OCI-LY1 (cell line): ENCODE results near the gene TBC1D22B.

Source experiments
- H2AFZ ChIP-seq: fragments of 200-600 bp; sonication (generic), shearing (Covaris generic); 2 replicates; pipeline ENCODE4 v1.6.0; 2014; ENCODE audit warnings: antibody characterized with exemption, mild to moderate bottlenecking, low read length
- H3F3A ChIP-seq: fragments of 200-600 bp; sonication (generic), shearing (Covaris generic); 2 replicates; pipeline ENCODE4 v1.6.0; 2014; ENCODE audit warnings: mild to moderate bottlenecking, antibody characterized with exemption, low read length, moderate library complexity; ENCODE audit not compliant: insufficient read depth
- H3K27ac ChIP-seq: fragments of 200-600 bp; sonication (generic); 2 replicates; pipeline ENCODE4 v1.5.1; 2014; ENCODE audit warnings: low read length, mixed run types, mild to moderate bottlenecking, low read depth; ENCODE audit not compliant: poor library complexity, severe bottlenecking
- H3K27me3 ChIP-seq: fragments of 200-600 bp; sonication (generic); 2 replicates; pipeline ENCODE4 v1.6.0; 2014; ENCODE audit warnings: antibody characterized with exemption, mild to moderate bottlenecking, low read length, moderate library complexity; ENCODE audit not compliant: insufficient read depth
- H3K36me3 ChIP-seq: fragments of 200-600 bp; sonication (generic); 2 replicates; pipeline ENCODE4 v1.6.1; 2014; ENCODE audit warnings: mild to moderate bottlenecking, antibody characterized with exemption, low read length, moderate library complexity, mixed read lengths; ENCODE audit not compliant: insufficient read depth
- H3K4me1 ChIP-seq: fragments of 200-600 bp; sonication (generic); 2 replicates; pipeline ENCODE4 v1.5.1; 2014; ENCODE audit warnings: mild to moderate bottlenecking, low read length, moderate library complexity; ENCODE audit not compliant: insufficient read depth, severe bottlenecking
- H3K4me2 ChIP-seq: fragments of 200-600 bp; sonication (generic), shearing (Covaris generic); 2 replicates; pipeline ENCODE4 v1.6.1; 2014; ENCODE audit warnings: low read length
- H3K4me3 ChIP-seq: fragments of 200-600 bp; sonication (generic); 2 replicates; pipeline ENCODE4 v1.5.1; 2014; ENCODE audit warnings: low read length, low read depth, mild to moderate bottlenecking, mixed read lengths; ENCODE audit not compliant: poor library complexity, severe bottlenecking
- H3K79me2 ChIP-seq: fragments of 200-600 bp; shearing (Covaris generic); 2 replicates; pipeline ENCODE4 v1.6.1; 2016; ENCODE audit warnings: mixed run types, low read length, mixed read lengths; ENCODE audit not compliant: insufficient read depth
- H3K9ac ChIP-seq: fragments of 200-600 bp; sonication (generic), shearing (Covaris generic); 2 replicates; pipeline ENCODE4 v1.6.1; 2014; ENCODE audit warnings: mild to moderate bottlenecking, low read length, mixed read lengths
- H3K9me2 ChIP-seq: fragments of 200-600 bp; sonication (generic), shearing (Covaris generic); 2 replicates; pipeline ENCODE4 v1.6.1; 2014; ENCODE audit warnings: low read depth, mild to moderate bottlenecking, low read length, mixed read lengths
- H3K9me3 ChIP-seq: fragments of 200-600 bp; shearing (Covaris generic); 2 replicates; pipeline ENCODE4 v1.6.1; 2014; ENCODE audit warnings: low read length, mixed read lengths
- H4K20me1 ChIP-seq: fragments of 200-600 bp; sonication (generic), shearing (Covaris generic); 2 replicates; pipeline ENCODE4 v1.6.0; 2016; ENCODE audit warnings: mild to moderate bottlenecking, low read length; ENCODE audit not compliant: insufficient read depth
- EZH2 ChIP-seq: fragments of 200-600 bp; sonication (generic), shearing (Covaris generic); IDR thresholded peaks from 2 replicates; pipeline ENCODE4 v1.8.0; 2017; ENCODE audit warnings: borderline replicate concordance, mixed run types, mild to moderate bottlenecking, antibody characterized with exemption, low read length, moderate library complexity, mixed read lengths
- TF ChIP-seq, protein P1 (sequence below): fragments of 200-600 bp; sonication (generic), shearing (Covaris generic); IDR thresholded peaks from 2 replicates; pipeline ENCODE4 v1.5.1; 2017; ENCODE audit warnings: mild to moderate bottlenecking, antibody characterized with exemption, low read length, moderate library complexity, mixed read lengths

Gene TBC1D22B

DNA sequence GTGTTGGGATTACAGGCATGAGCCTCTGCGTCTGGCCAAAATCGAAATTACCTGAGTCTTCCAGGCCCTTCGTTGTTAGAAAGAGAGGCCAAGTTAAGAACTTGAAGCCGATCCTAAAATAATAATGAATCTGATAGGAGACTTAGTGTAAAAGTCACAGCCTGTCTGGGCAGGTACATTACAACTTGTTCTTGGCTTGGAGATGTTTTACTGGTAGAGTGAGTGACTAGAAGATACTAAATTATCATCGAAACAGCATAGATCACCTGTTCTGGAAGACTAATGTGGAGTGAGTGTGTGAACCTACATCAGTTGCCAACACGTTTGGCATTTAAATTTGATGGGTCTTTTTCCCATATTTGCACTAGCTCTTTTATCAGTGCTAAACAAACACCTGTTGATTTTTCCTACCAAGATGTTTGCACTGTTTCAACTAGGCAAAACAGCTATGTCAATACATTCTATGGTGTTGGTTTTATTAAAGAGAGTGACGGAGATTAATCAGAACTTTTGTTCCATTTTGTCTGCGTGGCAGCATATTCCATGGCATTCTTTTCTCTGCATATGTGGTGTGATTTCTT, 5.0 kb downstream of the TBC1D22B start:
- Histone ChIP-seq H3K4me1 (peaks cover 23% of the 10 kb centered on the region), H3K27ac (no peak overlapping the region), H3K79me2 (peaks cover 41% of the 10 kb centered on the region), H3K9me2 (no peaks in the 10 kb centered on the region), H4K20me1 (no peaks in the 10 kb centered on the region), H2AFZ (no peak overlapping the region), H3K4me3 (no peak overlapping the region), H3K36me3 (peaks cover 11% of the 10 kb centered on the region; the same call in 1 of the 2 replicates), H3F3A (no peaks in the 10 kb centered on the region), H3K9me3 (peaks cover 13% of the 10 kb centered on the region), H3K9ac (no peak overlapping the region), H3K4me2 (no peak overlapping the region), H3K27me3 (no peaks in the 10 kb centered on the region)
- TF ChIP-seq EZH2 = no peak
- TF ChIP-seq, protein P1, sequence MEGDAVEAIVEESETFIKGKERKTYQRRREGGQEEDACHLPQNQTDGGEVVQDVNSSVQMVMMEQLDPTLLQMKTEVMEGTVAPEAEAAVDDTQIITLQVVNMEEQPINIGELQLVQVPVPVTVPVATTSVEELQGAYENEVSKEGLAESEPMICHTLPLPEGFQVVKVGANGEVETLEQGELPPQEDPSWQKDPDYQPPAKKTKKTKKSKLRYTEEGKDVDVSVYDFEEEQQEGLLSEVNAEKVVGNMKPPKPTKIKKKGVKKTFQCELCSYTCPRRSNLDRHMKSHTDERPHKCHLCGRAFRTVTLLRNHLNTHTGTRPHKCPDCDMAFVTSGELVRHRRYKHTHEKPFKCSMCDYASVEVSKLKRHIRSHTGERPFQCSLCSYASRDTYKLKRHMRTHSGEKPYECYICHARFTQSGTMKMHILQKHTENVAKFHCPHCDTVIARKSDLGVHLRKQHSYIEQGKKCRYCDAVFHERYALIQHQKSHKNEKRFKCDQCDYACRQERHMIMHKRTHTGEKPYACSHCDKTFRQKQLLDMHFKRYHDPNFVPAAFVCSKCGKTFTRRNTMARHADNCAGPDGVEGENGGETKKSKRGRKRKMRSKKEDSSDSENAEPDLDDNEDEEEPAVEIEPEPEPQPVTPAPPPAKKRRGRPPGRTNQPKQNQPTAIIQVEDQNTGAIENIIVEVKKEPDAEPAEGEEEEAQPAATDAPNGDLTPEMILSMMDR = no peak

DNA sequence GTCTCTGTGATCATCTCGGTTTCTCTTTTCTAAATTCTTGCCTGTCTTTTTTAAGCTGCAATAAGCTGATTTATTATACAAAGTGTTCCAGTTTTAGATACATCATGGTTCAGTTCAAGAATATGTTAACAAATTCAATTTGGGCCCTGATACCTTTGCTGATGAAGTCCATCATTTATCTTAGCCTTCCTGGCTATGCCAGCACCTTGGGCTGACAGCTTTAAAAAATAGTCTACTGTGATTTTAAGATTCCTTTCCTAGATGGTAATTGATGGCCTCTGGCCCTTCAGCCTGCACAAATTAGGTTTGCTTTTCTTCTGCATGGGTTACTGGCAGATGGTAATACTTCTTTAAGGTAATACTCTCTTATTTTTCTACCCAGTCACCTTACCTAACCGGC, 7.4 kb downstream of the TBC1D22B start:
- Histone ChIP-seq H3K4me2 (no peak overlapping the region), H3K79me2 (peaks cover 24% of the 10 kb centered on the region; the same call in 1 of the 2 replicates), H3K36me3 (peaks cover 21% of the 10 kb centered on the region), H2AFZ (no peak overlapping the region), H3K27ac (no peak overlapping the region), H4K20me1 (no peaks in the 10 kb centered on the region), H3K4me1 (peaks cover 4% of the 10 kb centered on the region), H3K27me3 (no peaks in the 10 kb centered on the region), H3K9me3 (peaks cover 13% of the 10 kb centered on the region), H3F3A (no peaks in the 10 kb centered on the region), H3K9me2 (no peaks in the 10 kb centered on the region), H3K4me3 (no peak overlapping the region), H3K9ac (no peak overlapping the region)
- TF ChIP-seq, protein P1 = no peak
- no peak for TF ChIP-seq EZH2

DNA sequence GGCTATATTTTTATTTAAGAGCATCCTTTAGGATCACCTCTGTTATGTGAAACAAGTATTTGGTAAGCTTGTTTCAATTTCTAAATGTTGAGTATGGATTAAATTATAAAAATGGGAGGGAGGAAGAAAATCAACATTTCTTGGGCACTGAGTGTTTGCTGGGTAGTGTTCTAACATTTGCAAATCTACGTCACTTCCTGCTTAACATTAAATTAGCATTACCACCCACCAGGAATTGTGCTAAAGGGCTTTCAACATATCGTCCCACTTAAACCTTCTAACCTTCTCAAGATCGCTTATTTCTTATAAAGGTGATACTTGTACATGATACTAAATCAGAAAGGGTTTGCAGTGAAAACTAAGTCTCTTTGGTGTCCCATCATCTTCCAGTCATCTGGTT, 8.3 kb downstream of the TBC1D22B start:
- Histone ChIP-seq H3K4me2 (no peak overlapping the region), H3K9me3 (peaks cover 13% of the 10 kb centered on the region), H3K9ac (no peak overlapping the region), H4K20me1 (no peaks in the 10 kb centered on the region), H3K9me2 (no peaks in the 10 kb centered on the region), H3K36me3 (peaks cover 21% of the 10 kb centered on the region), H3K27me3 (no peaks in the 10 kb centered on the region), H3K4me1 (no peaks in the 10 kb centered on the region), H3F3A (no peaks in the 10 kb centered on the region), H3K27ac (no peak overlapping the region), H3K4me3 (no peak overlapping the region), H2AFZ (no peak overlapping the region), H3K79me2 (peaks cover 20% of the 10 kb centered on the region; the same call in 1 of the 2 replicates)
- TF ChIP-seq, protein P1 = no peak
- TF ChIP-seq EZH2 = no peak
